Stomach (tissue), 9 donors: ENCODE results near the gene AKAP6. TPM values are rescaled to one million over a fixed set of nuclear protein-coding genes. Genes with fewer than 3 reads are reported as not detected.

Experiments
- DNase-seq, 2 donors: peaks; one replicate each; pipeline versions ENCODE4 v3.0.0 to v3.0.0-alpha.2; 2013 to 2019
- H3K27ac ChIP-seq, 5 donors: fragments of 200-600 bp in 4 of 5; sonication (generic) in 4 of 5; one replicate each; pipeline ENCODE4 v1.5.1; 2013 to 2019; ENCODE audit warnings: mild to moderate bottlenecking in 1 of 5, moderate library complexity in 1 of 5
- H3K27me3 ChIP-seq, 3 donors: fragments of 200-600 bp; sonication (generic); one replicate each; pipeline ENCODE4 v1.5.1; 2017 to 2019; ENCODE audit warnings: mixed run types in 1 of 3
- H3K36me3 ChIP-seq, 4 donors: fragments of 200-600 bp; sonication (generic); 1 replicate in 3 of 4; 2 replicates in 1 of 4; pipeline ENCODE4 v1.5.1; 2016 to 2019
- H3K4me1 ChIP-seq, 4 donors: fragments of 200-600 bp; sonication (generic); one replicate each; pipeline ENCODE4 v1.5.1; 2016 to 2019
- H3K4me3 ChIP-seq, 4 donors: fragments of 200-600 bp; sonication (generic) in 3 of 4; one replicate each; pipeline ENCODE4 v1.5.1; 2016 to 2019; ENCODE audit warnings: mild to moderate bottlenecking in 1 of 4
- H3K9me3 ChIP-seq, 4 donors: fragments of 200-600 bp; sonication (generic); one replicate each; pipeline ENCODE4 v1.5.1; 2016 to 2019
- CTCF ChIP-seq, 7 experiments: fragments of 450-650 bp in 4 of 7; fragments of 200-600 bp in 3 of 7; sonication (generic) in 3 of 7; IDR thresholded peaks; one replicate each; pipeline ENCODE4 v1.5.1; 2016 to 2019; ENCODE audit warnings: antibody characterized with exemption in 7 of 7, control low read depth in 2 of 7, mild to moderate bottlenecking in 1 of 7
- EP300 ChIP-seq: sonication (generic); formaldehyde crosslinking; IDR thresholded peaks from one replicate; pipeline ENCODE4 v1.6.1; 2017; ENCODE audit warnings: antibody characterized with exemption
- POLR2A ChIP-seq, 4 donors: fragments of 450-650 bp; IDR thresholded peaks; one replicate each; pipeline ENCODE4 v1.6.1; 2016; ENCODE audit warnings: antibody characterized with exemption in 4 of 4, control low read depth in 2 of 4, mild to moderate bottlenecking in 1 of 4, moderate library complexity in 1 of 4
- POLR2AphosphoS5 ChIP-seq, 3 donors: sonication (generic); formaldehyde crosslinking; IDR thresholded peaks; one replicate each; pipeline ENCODE4 v1.6.1; 2016; ENCODE audit warnings: antibody characterized with exemption in 3 of 3
- WGBS, 5 donors: extraction: QIAGEN DNeasy Blood & Tissue Kit in 3 of 5; methylation state at CpG; one replicate each; pipeline versions ENCODE4 v1.1.5 to v1.1.7; 2013 to 2018; 5-methylcytosine and 5-hydroxymethylcytosine counted together
- intact Hi-C: fragments of 100-400 bp; cut with DNase I; formaldehyde crosslinking; loops from one replicate; pipeline ENCODE4 v1.15.1; 2023; ENCODE audit warnings: low total_unique reads
- polyA plus RNA-seq, 3 donors: library from polyadenylated mRNA; stranded (reverse); fragments of 200-250 nt; gene quantifications; one replicate each; pipeline ENCODE4 v1.2.3, GENCODE V29; 2013
- total RNA-seq, 5 donors: library from RNA; depleted of rRNA; stranded (reverse); fragments of >200 nt; gene quantifications; one replicate each; pipeline versions ENCODE4 v1.1.0 to v1.2.3, GENCODE V29; 2014 to 2016
- donor health status: healthy with polysubstance abuse.
- donor health status: Bipolar disorder and iron deficiency.
- donor health status: healthy.

AKAP6 gene
- total and polyA plus RNA-seq, 8 donors: 0.15 to 132 (median 3.3) TPM

- no peaks in the 10 kb centered on the region for H3K4me1 ChIP-seq
- intact Hi-C loops: no loop called here
- peaks cover 0 to 4% (median 0%) of the 10 kb centered on the region in 4 donors for H3K9me3 ChIP-seq
- 78 to 89% (median 87%) methylated on average over 1 of the region's 1 CpG for WGBS, 5 donors
- H3K4me3 ChIP-seq: no peak overlapping the region
- no peaks in the 10 kb centered on the region for H3K36me3 ChIP-seq
- TF ChIP-seq POLR2A (IDR thresholded peaks at IDR 0.05) (no peak), POLR2AphosphoS5 (IDR thresholded peaks at IDR 0.05) (no peak), EP300 (no peak), CTCF (IDR thresholded peaks at IDR 0.05) (no peak)
- no peaks in the 10 kb centered on the region for H3K27me3 ChIP-seq
- DNase-seq: no peak
- no peak overlapping the region for H3K27ac ChIP-seq
These were observed 4.5 kb upstream of the AKAP6 start for GRCh38 chr14:32324601-32325000.

GRCh38 chr14:32327255-32327961 lies 1.7 kb upstream of the AKAP6 start:
- intact Hi-C loops: no loop called here
- DNase-seq: no peak
- no peaks in the 10 kb centered on the region for H3K27me3 ChIP-seq
- no peak for TF ChIP-seq POLR2AphosphoS5 (IDR thresholded peaks at IDR 0.05)
- TF ChIP-seq POLR2A (IDR thresholded peaks at IDR 0.05): no peak
- TF ChIP-seq EP300: no peak
- TF ChIP-seq CTCF (IDR thresholded peaks at IDR 0.05): no peak
- H3K4me1 ChIP-seq: no peaks in the 10 kb centered on the region
- H3K36me3 ChIP-seq: no peaks in the 10 kb centered on the region
- no peak overlapping the region for H3K27ac ChIP-seq
- WGBS, 5 donors: 76 to 94% (median 78%) methylated on average over 2 of the region's 2 CpGs
- H3K9me3 ChIP-seq: peaks cover 0 to 4% (median 0%) of the 10 kb centered on the region in 4 donors
- no peak overlapping the region for H3K4me3 ChIP-seq

GRCh38 chr14:32329690-32330285 lies 690 bp downstream of the AKAP6 start:
- H3K27ac ChIP-seq: no peak overlapping the region
- H3K9me3 ChIP-seq: peaks cover 0 to 4% (median 0%) of the 10 kb centered on the region in 4 donors
- no peaks in the 10 kb centered on the region for H3K27me3 ChIP-seq
- 81 to 90% (median 82%) methylated on average over 2 of the region's 2 CpGs for WGBS, 5 donors
- intact Hi-C loops: no loop called here
- DNase-seq: no peak
- H3K36me3 ChIP-seq: no peaks in the 10 kb centered on the region
- H3K4me3 ChIP-seq: no peak overlapping the region
- TF ChIP-seq POLR2A (IDR thresholded peaks at IDR 0.05) (no peak), POLR2AphosphoS5 (IDR thresholded peaks at IDR 0.05) (no peak), CTCF (IDR thresholded peaks at IDR 0.05) (no peak), EP300 (no peak)
- H3K4me1 ChIP-seq: no peaks in the 10 kb centered on the region

- TF ChIP-seq EP300: no peak
- no peak for TF ChIP-seq CTCF (IDR thresholded peaks at IDR 0.05)
- TF ChIP-seq POLR2AphosphoS5 (IDR thresholded peaks at IDR 0.05): no peak
- no peak for TF ChIP-seq POLR2A (IDR thresholded peaks at IDR 0.05)
- no peaks in the 10 kb centered on the region for H3K4me1 ChIP-seq
- intact Hi-C loops: no loop called here
- WGBS, 5 donors: 73 to 82% (median 77%) methylated on average over 4 of the region's 4 CpGs
- no peaks in the 10 kb centered on the region for H3K27me3 ChIP-seq
- no peak overlapping the region for H3K27ac ChIP-seq
- no peaks in the 10 kb centered on the region for H3K36me3 ChIP-seq
- no peak overlapping the region for H3K4me3 ChIP-seq
- DNase-seq: no peak
- peaks cover 0 to 4% (median 0%) of the 10 kb centered on the region in 4 donors for H3K9me3 ChIP-seq
These were observed 1.4 kb downstream of the AKAP6 start for GRCh38 chr14:32330351-32331111.
